Common myeloid progenitor, CD34-positive (primary cell): Measurements from ENCODE around the gene FZD10.

Source experiments
- CTCF ChIA-PET: fragments of 350-600 bp; sonication (Branson Sonifier 250); formaldehyde crosslinking; loops from one replicate; lab custom pipeline; 2021; ENCODE audit warnings: antibody characterized with exemption; lab: Charles Lee
- POLR2A ChIA-PET: fragments of 350-600 bp; sonication (Branson Sonifier 250); formaldehyde crosslinking; loops from one replicate; lab custom pipeline; 2021; ENCODE audit warnings: antibody characterized with exemption; lab: Charles Lee
- DNase-seq, 3 donors: peaks; one replicate each; pipeline versions ENCODE4 v3.0.0 to v3.0.0-alpha.2; 2013
- H3K27ac ChIP-seq, 2 experiments: 1 replicate in 1 of 2; 2 replicates in 1 of 2; pipeline ENCODE4 v1.7.0; 2013; ENCODE audit warnings: inconsistent platforms in 2 of 2, low read length in 2 of 2, mild to moderate bottlenecking in 2 of 2, low read depth in 1 of 2, moderate library complexity in 1 of 2; ENCODE audit not compliant: severe bottlenecking in 2 of 2, insufficient read depth in 1 of 2, poor library complexity in 1 of 2
- H3K27me3 ChIP-seq, 5 experiments: replicated peaks in 2 of 5; 1 replicate in 3 of 5; 2 replicates in 2 of 5; pipeline versions ENCODE4 v1.6.1 to v1.7.0; 2013; ENCODE audit warnings: low read length in 4 of 5, mild to moderate bottlenecking in 2 of 5, moderate library complexity in 2 of 5, inconsistent platforms in 1 of 5; ENCODE audit not compliant: insufficient read depth in 5 of 5, control insufficient read depth in 4 of 5
- H3K36me3 ChIP-seq, 4 experiments: 1 replicate in 2 of 4; 2 replicates in 2 of 4; pipeline versions ENCODE4 v1.6.1 to v1.7.0; 2013; ENCODE audit warnings: low read length in 3 of 4, control low read depth in 1 of 4, mild to moderate bottlenecking in 1 of 4; ENCODE audit not compliant: control insufficient read depth in 4 of 4, insufficient read depth in 4 of 4
- H3K4me1 ChIP-seq, 4 experiments: 1 replicate in 3 of 4; 2 replicates in 1 of 4; pipeline versions ENCODE4 v1.6.1 to v1.7.1; 2013; ENCODE audit warnings: low read length in 3 of 4, mild to moderate bottlenecking in 3 of 4, control low read depth in 1 of 4, inconsistent platforms in 1 of 4, moderate library complexity in 1 of 4; ENCODE audit not compliant: control insufficient read depth in 4 of 4, insufficient read depth in 4 of 4; ENCODE audit errors: control extremely low read depth in 1 of 4
- H3K4me3 ChIP-seq, 7 experiments: 1 replicate in 4 of 7; 2 replicates in 3 of 7; pipeline versions ENCODE4 v1.5.1 to v1.7.0; 2013; ENCODE audit warnings: mild to moderate bottlenecking in 7 of 7, low read length in 6 of 7, moderate library complexity in 6 of 7, inconsistent platforms in 2 of 7, low read depth in 2 of 7, control low read depth in 1 of 7; ENCODE audit not compliant: insufficient read depth in 4 of 7, control insufficient read depth in 1 of 7; ENCODE audit errors: extremely low read depth in 1 of 7
- H3K9me3 ChIP-seq, 5 experiments: 1 replicate in 4 of 5; 2 replicates in 1 of 5; pipeline versions ENCODE4 v1.6.1 to v1.7.1; 2013; ENCODE audit warnings: low read length in 4 of 5, mild to moderate bottlenecking in 2 of 5, inconsistent platforms in 1 of 5, low read depth in 1 of 5, moderate library complexity in 1 of 5; ENCODE audit not compliant: control insufficient read depth in 4 of 5, insufficient read depth in 2 of 5; ENCODE audit errors: control extremely low read depth in 1 of 5
- WGBS: methylation state at CpG from one replicate; pipeline ENCODE4 v1.1.5; 2013; ENCODE audit not compliant: insufficient coverage; 5-methylcytosine and 5-hydroxymethylcytosine counted together

FZD10 gene

DNA sequence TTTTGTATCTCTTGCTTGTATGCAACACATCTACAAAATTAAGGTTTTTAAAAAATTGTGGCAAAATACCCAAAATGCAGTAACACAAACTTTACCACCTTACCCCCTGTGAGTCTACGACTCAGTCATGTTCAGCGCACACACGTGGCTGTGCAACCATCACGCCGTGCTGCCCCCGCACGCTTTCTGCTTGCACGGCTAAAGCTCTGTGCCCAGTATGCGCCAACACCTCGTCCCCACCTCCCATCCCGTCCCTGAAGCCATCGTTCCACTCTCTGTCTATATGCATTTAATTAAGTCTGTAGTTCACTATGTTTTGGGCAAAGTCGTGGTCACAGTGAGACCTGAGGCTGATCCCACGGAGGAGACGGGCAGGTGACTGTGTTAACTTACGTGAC is 36.4 kb downstream of the FZD10 start:
- CTCF ChIA-PET: no interaction called here
- POLR2A ChIA-PET: no interaction called here
- Histone ChIP-seq H3K4me1 (no peaks in the 10 kb centered on the region), H3K27ac (no peak overlapping the region), H3K27me3 (peaks cover 0 to 28% (median under 1%) of the 10 kb centered on the region in 5 experiments), H3K9me3 (peaks cover 0 to 4% (median 0%) of the 10 kb centered on the region in 5 experiments), H3K36me3 (no peaks in the 10 kb centered on the region), H3K4me3 (no peak overlapping the region)
- DNase-seq: no peak
- WGBS: 91% methylated on average over 16 of the region's 16 CpGs

- ChIA-PET POLR2A (no interaction called here), CTCF (no interaction called here)
- Histone ChIP-seq H3K27ac (no peak overlapping the region), H3K4me1 (no peaks in the 10 kb centered on the region), H3K4me3 (no peak overlapping the region), H3K36me3 (no peaks in the 10 kb centered on the region), H3K27me3 (peaks cover 0 to 24% (median 0%) of the 10 kb centered on the region in 5 experiments), H3K9me3 (peaks cover 0 to 4% (median 0%) of the 10 kb centered on the region in 5 experiments)
- DNase-seq: no peak
- WGBS: 59% methylated on average over 14 of the region's 18 CpGs
Observed at GRCh38 chr12:130199581-130200390, 37.5 kb downstream of the FZD10 start.

- DNase-seq: no peak
- no peak overlapping the region for H3K27ac ChIP-seq
- ChIA-PET POLR2A (no interaction called here), CTCF (interaction anchor here (0.8 kb wide), 1 partner anchor 8 kb away, joined by 3 read pairs; no protein-coding TSS in a partner anchor)
- H3K4me3 ChIP-seq: no peak overlapping the region
- 93% methylated on average over 7 of the region's 7 CpGs for WGBS
- H3K27me3 ChIP-seq: peaks cover 0 to 24% (median 0%) of the 10 kb centered on the region in 5 experiments
- no peaks in the 10 kb centered on the region for H3K4me1 ChIP-seq
- peaks cover 0 to 4% (median 0%) of the 10 kb centered on the region in 5 experiments for H3K9me3 ChIP-seq
- no peaks in the 10 kb centered on the region for H3K36me3 ChIP-seq
Observed at GRCh38 chr12:130200445-130200844, 38.2 kb downstream of the FZD10 start.

GRCh38 chr12:130201037-130201436 is 38.8 kb downstream of the FZD10 start:
- 94% methylated on average over 6 of the region's 8 CpGs for WGBS
- Histone ChIP-seq H3K4me1 (no peaks in the 10 kb centered on the region), H3K27ac (no peak overlapping the region), H3K9me3 (peaks cover 0 to 4% (median 0%) of the 10 kb centered on the region in 5 experiments), H3K27me3 (peaks cover 0 to 20% (median 0%) of the 10 kb centered on the region in 5 experiments), H3K36me3 (no peaks in the 10 kb centered on the region), H3K4me3 (no peak overlapping the region)
- ChIA-PET CTCF (interaction anchor here (0.8 kb wide), 1 partner anchor 9 kb away, joined by 3 read pairs; no protein-coding TSS in a partner anchor), POLR2A (no interaction called here)
- no peak for DNase-seq

- DNase-seq: no peak
- Histone ChIP-seq H3K4me3 (no peak overlapping the region), H3K27me3 (peaks cover 0 to 17% (median 0%) of the 10 kb centered on the region in 5 experiments), H3K9me3 (peaks cover 0 to 4% (median 0%) of the 10 kb centered on the region in 5 experiments), H3K4me1 (no peaks in the 10 kb centered on the region), H3K27ac (no peak overlapping the region), H3K36me3 (no peaks in the 10 kb centered on the region)
- ChIA-PET POLR2A (no interaction called here), CTCF (no interaction called here)
- 85% methylated on average over 6 of the region's 6 CpGs for WGBS
Observed at GRCh38 chr12:130202201-130202600, 39.9 kb downstream of the FZD10 start.

DNA sequence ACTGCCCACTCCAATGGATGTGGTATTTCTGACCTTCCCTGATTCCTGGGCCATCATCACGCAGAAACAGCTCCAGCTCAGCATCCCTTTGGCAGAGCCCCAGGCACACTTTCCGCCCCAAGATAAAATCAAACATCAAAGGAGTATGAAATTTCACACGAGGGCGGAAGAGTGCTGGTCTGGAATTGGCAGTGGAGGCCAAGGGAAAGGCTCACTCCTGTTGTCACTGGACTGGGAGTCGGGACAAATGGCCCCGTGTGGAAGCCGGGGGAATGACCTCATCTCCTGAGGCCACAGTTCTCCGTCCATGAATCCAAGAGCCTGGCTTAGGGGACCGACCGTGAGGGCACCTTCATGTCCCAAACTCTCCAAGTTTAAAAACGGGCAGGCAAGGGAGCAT is 40.9 kb downstream of the FZD10 start:
- 43% methylated on average over 11 of the region's 11 CpGs for WGBS
- Histone ChIP-seq H3K9me3 (peaks cover 0 to 4% (median 0%) of the 10 kb centered on the region in 5 experiments), H3K27me3 (peaks cover 0 to 17% (median 0%) of the 10 kb centered on the region in 5 experiments), H3K36me3 (no peaks in the 10 kb centered on the region), H3K4me1 (no peaks in the 10 kb centered on the region), H3K4me3 (no peak overlapping the region), H3K27ac (no peak overlapping the region)
- CTCF ChIA-PET: no interaction called here
- DNase-seq: no peak
- POLR2A ChIA-PET: no interaction called here

DNA sequence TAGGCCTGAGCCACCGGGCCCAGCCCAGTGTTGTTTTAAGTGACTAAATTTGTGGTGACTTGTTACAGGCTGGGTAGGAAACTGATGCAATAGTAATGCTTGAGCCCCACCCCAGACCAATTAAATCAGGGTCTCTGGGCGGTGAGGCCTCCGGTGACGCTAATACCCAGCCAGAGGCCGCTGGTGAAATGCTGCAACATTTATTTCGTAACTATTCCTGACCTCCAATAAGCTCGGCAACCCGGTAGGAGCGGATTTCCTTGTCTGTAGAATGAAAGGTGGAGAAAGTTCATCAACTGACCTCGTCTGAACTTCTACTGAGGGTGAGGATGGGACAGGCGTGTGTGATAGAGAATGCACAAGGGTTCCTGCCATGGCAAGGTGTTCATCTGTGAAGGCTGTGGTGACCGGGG is 42.3 kb downstream of the FZD10 start:
- Histone ChIP-seq H3K27me3 (peaks cover 0 to 11% (median 0%) of the 10 kb centered on the region in 5 experiments), H3K9me3 (peaks cover 0 to 4% (median 0%) of the 10 kb centered on the region in 5 experiments), H3K36me3 (no peaks in the 10 kb centered on the region), H3K4me3 (no peak overlapping the region), H3K4me1 (no peaks in the 10 kb centered on the region), H3K27ac (no peak overlapping the region)
- POLR2A ChIA-PET: no interaction called here
- CTCF ChIA-PET: no interaction called here
- no peak for DNase-seq
- WGBS: 90% methylated on average over 11 of the region's 12 CpGs
